ENCODE data around the gene RAB11FIP4. TPM values are rescaled to one million over a fixed set of nuclear protein-coding genes. Genes with fewer than 3 reads are reported as not detected.

RAB11FIP4 gene
- total RNA-seq, 1 experiment from 2014 or later: 15.1 TPM

DNA sequence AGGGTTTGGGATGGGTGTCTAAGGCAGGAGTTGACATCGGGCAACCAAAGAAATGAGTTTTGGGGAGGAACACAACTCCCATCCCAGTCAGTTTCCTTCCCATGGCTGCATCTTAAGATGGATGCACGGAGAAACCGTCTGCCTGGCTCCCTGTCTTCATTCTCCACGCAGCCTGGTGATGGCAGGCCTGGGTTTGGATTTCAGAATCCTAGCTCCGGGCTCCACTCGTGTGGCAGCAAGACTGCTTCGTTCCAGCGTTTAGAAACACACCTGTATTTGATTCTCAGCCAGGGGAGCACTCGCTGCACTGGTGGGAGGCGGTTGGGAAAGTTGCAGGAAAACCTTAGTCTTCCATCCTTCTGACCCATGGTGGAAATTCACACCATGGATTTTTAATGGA, 141.1 kb downstream of the RAB11FIP4 start:
- intact Hi-C loops (cut with micrococcal nuclease): no loop called here
- Histone ChIP-seq H4K20me1 (ENCODE audit: insufficient read depth) (no peaks in the 10 kb centered on the region), H3K4me1 (ENCODE audit: control insufficient read depth in 1 of 2, insufficient read depth in 2 of 2, low read length in 2 of 2) (peaks cover 16 to 18% of the 10 kb centered on the region in 2 experiments), H3K36me3 (ENCODE audit: control insufficient read depth in 1 of 2, insufficient read depth in 2 of 2, low read length in 2 of 2) (no peaks in the 10 kb centered on the region), H3K4me3 (replicated peaks in 1 of 2; ENCODE audit: low read depth in 1 of 2, low read length in 2 of 2) (no peak overlapping the region), H3K4me2 (ENCODE audit: low read length) (no peak overlapping the region), H3K9me2 (ENCODE audit: insufficient read depth) (no peaks in the 10 kb centered on the region), H3K27ac (ENCODE audit: low read depth, low read length) (no peak overlapping the region), H3K9me3 (ENCODE audit: control insufficient read depth in 1 of 2, insufficient read depth in 1 of 2, low read depth in 1 of 2, low read length in 2 of 2) (no peaks in the 10 kb centered on the region), H3K27me3 (ENCODE audit: insufficient read depth, low read length) (no peaks in the 10 kb centered on the region), H3K9ac (ENCODE audit: low read length) (no peak overlapping the region), H3K79me2 (ENCODE audit: insufficient read depth, low read length) (no peaks in the 10 kb centered on the region), H2AFZ (ENCODE audit: low read depth, low read length, poor library complexity, severe bottlenecking) (no peak overlapping the region)
- ATAC-seq (no peak), DNase-seq (ENCODE audit: low read depth, low spot score) (no peak)
- no TSS peak for BruUV-seq (replicated peaks)
- ChIA-PET POLR2A (no interaction called here), RAD21 (ENCODE audit: low non-redundant PET in 1 of 2, low total read pairs in 2 of 2, uncharacterized antibody in 2 of 2, unreplicated experiment in 2 of 2) (no interaction called here), CTCF (no interaction called here)
- TF ChIP-seq ELF1 (IDR thresholded peaks at IDR 0.05; ENCODE audit: borderline replicate concordance, low read depth) (no peak), JUND (IDR thresholded peaks at IDR 0.05) (no peak), CTCF (IDR thresholded peaks at IDR 0.05 in 2 of 3, conservative IDR thresholded peaks at IDR 0.05 in 1 of 3; ENCODE audit: borderline replicate concordance in 1 of 3, insufficient read depth in 1 of 3, low read depth in 2 of 3, low read length in 2 of 3) (no peak), SIN3A (IDR thresholded peaks at IDR 0.05; ENCODE audit: low read depth) (no peak), ZFX (IDR thresholded peaks at IDR 0.05) (no peak)
- TF ChIP-seq, protein P1, sequence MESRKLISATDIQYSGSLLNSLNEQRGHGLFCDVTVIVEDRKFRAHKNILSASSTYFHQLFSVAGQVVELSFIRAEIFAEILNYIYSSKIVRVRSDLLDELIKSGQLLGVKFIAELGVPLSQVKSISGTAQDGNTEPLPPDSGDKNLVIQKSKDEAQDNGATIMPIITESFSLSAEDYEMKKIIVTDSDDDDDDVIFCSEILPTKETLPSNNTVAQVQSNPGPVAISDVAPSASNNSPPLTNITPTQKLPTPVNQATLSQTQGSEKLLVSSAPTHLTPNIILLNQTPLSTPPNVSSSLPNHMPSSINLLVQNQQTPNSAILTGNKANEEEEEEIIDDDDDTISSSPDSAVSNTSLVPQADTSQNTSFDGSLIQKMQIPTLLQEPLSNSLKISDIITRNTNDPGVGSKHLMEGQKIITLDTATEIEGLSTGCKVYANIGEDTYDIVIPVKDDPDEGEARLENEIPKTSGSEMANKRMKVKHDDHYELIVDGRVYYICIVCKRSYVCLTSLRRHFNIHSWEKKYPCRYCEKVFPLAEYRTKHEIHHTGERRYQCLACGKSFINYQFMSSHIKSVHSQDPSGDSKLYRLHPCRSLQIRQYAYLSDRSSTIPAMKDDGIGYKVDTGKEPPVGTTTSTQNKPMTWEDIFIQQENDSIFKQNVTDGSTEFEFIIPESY (IDR thresholded peaks at IDR 0.05; ENCODE audit: extremely low read depth, insufficient replicate concordance, low read length): no peak

All from HCT116 (cell line).